NCI-H345 (cell line): ENCODE measurements around the gene NUTM2B.
"Not testable (repeated sequence)": the region's sequence is repeated elsewhere in the genome, so short reads cannot be mapped to it uniquely, and the experiment has no call there.

Experiments
- DNase-seq: peaks from one replicate; lab custom pipeline; 2025; lab: John Stamatoyannopoulos, UW

The NUTM2B gene, protein sequence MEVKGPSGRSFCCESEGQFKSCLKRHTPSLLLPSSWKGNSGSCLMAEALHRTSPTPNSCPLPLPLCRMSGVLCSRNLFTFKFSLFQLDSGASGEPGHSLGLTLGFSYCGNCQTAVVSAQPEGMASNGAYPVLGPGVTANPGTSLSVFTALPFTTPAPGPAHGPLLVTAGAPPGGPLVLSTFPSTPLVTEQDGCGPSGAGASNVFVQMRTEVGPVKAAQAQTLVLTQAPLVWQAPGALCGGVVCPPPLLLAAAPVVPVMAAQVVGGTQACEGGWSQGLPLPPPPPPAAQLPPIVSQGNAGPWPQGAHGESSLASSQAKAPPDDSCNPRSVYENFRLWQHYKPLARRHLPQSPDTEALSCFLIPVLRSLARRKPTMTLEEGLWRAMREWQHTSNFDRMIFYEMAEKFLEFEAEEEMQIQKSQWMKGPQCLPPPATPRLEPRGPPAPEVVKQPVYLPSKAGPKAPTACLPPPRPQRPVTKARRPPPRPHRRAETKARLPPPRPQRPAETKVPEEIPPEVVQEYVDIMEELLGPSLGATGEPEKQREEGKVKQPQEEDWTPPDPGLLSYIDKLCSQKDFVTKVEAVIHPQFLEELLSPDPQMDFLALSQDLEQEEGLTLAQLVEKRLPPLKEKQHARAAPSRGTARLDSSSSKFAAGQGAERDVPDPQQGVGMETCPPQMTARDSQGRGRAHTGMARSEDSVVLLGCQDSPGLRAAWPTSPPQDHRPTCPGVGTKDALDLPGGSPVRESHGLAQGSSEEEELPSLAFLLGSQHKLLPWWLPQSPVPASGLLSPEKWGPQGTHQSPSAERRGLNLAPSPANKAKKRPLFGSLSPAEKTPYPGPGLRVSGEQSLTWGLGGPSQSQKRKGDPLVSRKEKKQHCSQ

GRCh38 chr10:79702927-79703326 lies at the start of gene NUTM2B:
NUTM2B (plus strand) TSS chr10:79703227; CDS start chr10:79703610, 383 bp downstream.
- not testable (repeated sequence) for DNase-seq

GRCh38 chr10:79663287-79663686 lies 39.7 kb upstream of the NUTM2B start:
- not testable (repeated sequence) for DNase-seq

DNA sequence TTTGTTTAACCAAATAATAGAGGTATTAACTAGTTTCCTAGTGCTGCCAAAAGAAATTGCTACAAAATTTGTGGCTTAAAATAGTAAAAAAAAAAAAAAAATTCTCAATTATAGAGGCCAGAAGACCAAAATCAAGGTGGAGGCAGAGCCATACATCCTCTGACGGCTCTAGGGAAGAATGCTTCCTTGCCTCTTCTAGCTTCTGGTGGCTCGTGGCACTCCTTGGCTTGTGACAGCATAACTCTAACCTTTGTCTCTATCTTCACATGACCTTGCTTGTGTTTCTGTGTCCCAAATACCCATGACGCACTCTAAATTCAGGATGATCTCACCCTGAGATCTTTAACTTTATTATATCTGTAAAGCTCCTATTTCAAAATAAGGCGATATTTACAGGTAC lies 38.3 kb upstream of the NUTM2B start:
- not testable (repeated sequence) for DNase-seq

- DNase-seq, result not testable (repeated sequence)
Observed at GRCh38 chr10:79669248-79669788, 33.7 kb upstream of the NUTM2B start.

DNA sequence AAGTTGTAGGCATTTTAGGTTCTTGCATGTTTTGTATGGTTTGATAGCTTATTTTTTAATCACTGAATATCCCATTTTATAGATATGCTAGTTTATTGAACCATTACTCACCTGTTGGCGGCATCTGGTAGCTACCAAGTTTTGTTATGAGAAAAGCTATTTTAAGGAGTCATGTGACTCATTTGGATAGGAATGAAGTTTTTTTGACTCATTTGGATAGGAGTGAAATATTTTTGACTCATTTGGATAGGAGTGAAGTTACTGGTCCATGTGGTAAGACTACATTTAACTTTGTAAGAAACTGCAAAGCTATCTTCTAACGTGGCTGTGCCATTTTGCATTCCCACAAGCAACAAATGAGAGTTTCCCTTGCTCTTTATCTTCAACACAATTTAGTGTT lies 28.1 kb upstream of the NUTM2B start:
- not testable (repeated sequence) for DNase-seq

- not testable (repeated sequence) for DNase-seq
Observed at GRCh38 chr10:79683026-79683883, 19.8 kb upstream of the NUTM2B start.

- not testable (repeated sequence) for DNase-seq
Observed at GRCh38 chr10:79683884-79684720, 18.9 kb upstream of the NUTM2B start.

GRCh38 chr10:79685044-79685685 lies 17.9 kb upstream of the NUTM2B start:
- not testable (repeated sequence) for DNase-seq

- not testable (repeated sequence) for DNase-seq
Observed at GRCh38 chr10:79686595-79686994, 16.4 kb upstream of the NUTM2B start.

DNA sequence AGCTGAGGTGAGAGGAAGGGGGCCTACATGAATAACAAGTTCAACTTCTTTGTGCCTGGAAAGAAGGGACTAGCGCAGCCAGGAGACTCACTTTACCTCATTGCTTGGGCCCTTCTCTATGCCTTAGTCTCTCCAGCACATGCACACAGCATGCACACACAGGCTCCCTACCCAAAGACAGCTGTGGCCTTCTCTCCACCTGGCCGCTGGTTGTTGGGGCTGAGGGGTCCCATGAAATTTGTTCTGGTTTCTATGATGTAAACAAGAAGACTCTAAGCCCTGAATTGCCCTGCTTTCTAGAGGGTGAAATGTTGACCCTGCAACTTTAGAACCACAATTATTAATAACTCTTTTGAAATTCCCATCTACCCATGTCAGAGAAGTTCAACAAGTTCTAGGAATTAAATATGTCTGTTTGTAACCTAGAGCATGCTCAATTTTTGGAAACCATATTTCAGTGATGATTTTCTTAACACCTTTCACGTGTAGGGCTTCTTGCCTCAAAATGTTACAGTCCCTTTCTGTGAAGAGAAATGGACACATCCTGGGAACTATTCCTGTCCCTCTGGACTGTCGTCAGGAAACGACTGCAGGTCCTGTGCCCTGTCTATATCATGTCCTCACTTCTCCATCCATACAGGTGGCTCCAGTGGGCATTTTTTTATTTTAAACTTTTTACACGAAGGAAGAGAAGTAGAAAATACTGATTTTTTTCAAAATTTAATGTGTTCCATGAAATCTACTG lies 15.4 kb upstream of the NUTM2B start:
- not testable (repeated sequence) for DNase-seq

- DNase-seq, result not testable (repeated sequence)
Observed at GRCh38 chr10:79688798-79689197, 14.2 kb upstream of the NUTM2B start.

DNA sequence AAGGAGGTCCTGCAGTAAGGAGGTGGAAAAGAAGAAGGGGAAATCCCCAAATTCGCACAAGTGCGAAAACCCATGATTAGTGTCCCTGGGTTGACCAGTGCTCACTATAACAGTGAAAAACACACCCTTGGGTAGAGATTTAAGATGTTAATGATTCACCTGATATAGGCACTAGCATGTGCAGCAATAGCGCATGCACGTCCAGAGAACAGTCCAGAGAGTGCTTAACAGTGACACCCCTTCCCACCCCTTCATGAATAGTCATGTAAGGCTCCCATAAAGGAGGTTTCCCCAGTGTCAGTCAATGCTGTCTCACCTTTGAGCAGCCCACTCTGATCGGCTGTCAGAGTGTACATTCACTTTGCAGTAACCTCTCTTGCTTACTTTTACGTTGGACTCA lies 6.4 kb upstream of the NUTM2B start:
- not testable (repeated sequence) for DNase-seq

DNA sequence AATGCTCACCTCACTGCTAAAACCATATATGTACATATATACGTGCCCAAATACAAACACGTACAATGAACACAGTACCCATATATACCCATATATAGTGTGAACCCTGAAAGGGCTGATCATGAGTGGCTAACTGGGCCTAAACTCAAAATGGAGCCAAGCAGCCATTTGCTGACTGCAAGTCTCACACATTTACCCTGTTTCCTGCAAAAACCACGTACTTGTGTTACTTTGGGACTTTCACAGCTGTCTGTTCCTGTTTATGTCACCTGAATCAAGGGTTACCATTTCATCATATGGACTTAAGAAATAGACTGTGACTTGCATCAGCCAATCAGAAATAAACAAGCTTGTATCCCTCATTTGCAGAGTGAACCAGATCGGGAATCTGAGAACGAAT lies 5.9 kb upstream of the NUTM2B start:
- DNase-seq, result not testable (repeated sequence)

DNA sequence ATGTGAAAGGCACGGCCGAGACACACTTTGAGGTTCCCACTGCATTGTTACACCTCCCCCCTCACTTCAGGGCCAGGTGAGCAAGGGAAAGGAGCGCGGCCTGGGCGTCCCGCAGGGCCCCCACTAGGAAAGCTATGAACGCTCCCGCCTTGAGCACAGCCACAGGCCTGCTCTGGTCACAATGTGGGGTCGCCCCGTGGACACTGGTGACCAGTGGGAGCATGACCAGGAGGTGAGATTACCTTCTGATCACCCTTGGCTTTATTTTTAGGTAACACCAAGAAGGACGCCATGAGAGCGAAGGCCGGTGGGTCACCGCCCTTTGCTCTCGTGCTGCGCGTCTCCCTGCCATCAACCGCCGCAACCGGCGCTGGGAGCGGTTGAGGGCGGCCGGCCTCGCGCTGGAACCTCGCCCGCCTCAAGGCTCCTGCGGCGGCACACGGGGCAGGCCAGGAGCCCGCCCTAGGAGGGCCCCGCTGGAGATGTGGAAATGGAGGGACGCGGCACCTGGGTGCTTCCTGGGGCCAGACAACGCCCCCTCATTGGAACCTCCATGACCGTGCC lies 2.6 kb upstream of the NUTM2B start:
- DNase-seq, result not testable (repeated sequence)

- not testable (repeated sequence) for DNase-seq
Observed at GRCh38 chr10:79707017-79707416, 4.0 kb downstream of the NUTM2B start.

DNA sequence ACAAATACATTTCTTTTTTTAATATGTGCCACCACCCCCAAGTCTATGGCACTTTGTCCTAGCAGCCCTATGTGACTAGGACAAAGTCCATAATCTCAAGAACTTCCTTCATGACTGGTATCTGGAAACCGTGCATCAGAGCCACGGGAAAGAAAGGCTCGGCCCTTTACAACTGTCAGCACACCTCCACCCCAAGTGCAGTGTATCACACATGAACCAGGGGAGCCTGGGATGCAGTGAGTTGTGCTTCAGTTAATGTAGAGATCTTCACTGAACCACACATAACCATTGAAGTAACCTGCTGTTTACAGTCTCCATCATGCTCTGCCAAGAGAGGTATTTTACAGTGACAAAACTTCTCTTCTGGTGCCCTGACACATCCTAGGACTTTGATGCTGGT lies 11.9 kb downstream of the NUTM2B start:
- not testable (repeated sequence) for DNase-seq

GRCh38 chr10:79716917-79717579 lies 14.0 kb downstream of the NUTM2B start:
- not testable (repeated sequence) for DNase-seq

DNA sequence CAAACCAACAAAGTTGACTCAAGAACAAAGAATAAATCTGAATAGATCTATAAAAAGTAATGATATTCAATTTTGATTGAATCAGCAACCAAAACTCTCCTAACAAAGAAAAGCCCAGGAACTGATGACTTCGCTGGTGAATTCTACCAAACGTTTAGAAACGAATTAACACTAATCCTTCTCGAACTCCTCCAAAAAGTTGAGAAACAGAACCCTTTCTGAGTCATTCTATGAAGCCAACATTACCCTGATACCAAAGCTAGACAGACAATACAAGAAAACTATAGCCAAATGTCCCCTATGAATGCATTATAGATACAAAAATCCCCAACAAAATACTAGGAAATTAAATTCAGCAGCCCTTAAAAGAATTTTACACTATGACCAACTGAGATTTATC lies 17.0 kb downstream of the NUTM2B start:
- not testable (repeated sequence) for DNase-seq
